ENCODE results near the gene GHR. TPM values are rescaled to one million over a fixed set of nuclear protein-coding genes. Genes with fewer than 3 reads are reported as not detected.
A peak's percentile ranks its signal among the peaks of the same experiment; 100 is the strongest.

GHR gene
- polyA plus RNA-seq, 3 donors = not detected

DNA sequence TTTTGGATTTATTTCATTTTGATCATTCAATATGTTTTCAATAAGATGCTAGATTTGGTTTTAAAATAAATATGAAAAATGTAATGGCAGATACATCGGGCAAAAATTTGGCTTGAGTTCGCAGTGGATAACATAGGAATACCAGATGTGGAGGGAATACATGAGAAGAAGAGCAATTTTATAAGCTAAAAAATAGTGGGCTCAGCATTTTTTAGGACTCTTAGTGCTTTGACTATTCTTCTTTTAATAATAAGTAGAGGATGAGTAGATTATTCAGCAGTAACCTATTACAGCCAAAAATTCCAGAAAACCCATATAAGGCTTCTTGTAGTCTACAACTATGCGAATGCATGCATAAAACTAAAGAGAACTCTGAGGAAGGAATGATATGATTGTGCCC is 22.8 kb upstream of the GHR start:
- H3K27ac ChIP-seq (ENCODE audit: low read depth in 1 of 2, low read length in 2 of 2) = no peak overlapping the region
- H3K4me1 ChIP-seq (ENCODE audit: control insufficient read depth in 1 of 2, insufficient read depth in 2 of 2, low read length in 2 of 2) = no peaks in the 10 kb centered on the region
- no peaks in the 10 kb centered on the region for H3K36me3 ChIP-seq (replicated peaks in 1 of 2; ENCODE audit: control insufficient read depth in 1 of 2, insufficient read depth in 2 of 2, low read length in 2 of 2)
- no peaks in the 10 kb centered on the region for H4K20me1 ChIP-seq (ENCODE audit: insufficient read depth, low read length)
- WGBS (ENCODE audit: insufficient coverage) = 83% methylated on average over 2 of the region's 3 CpGs
- peaks cover 0 to 1% (median 0%) of the 10 kb centered on the region in 3 donors for H3K27me3 Mint-ChIP-seq (ENCODE audit: low read depth in 3 of 3)
- H3K4me1 Mint-ChIP-seq = no peaks in the 10 kb centered on the region
- no peak for DNase-seq
- no peaks in the 10 kb centered on the region for H3K36me3 Mint-ChIP-seq
- H3K9me3 ChIP-seq (replicated peaks in 1 of 2; ENCODE audit: control insufficient read depth in 1 of 2, insufficient read depth in 1 of 2, low read length in 2 of 2) = peaks cover 6% of the 10 kb centered on the region in 2 donors
- H3K27ac Mint-ChIP-seq = no peak overlapping the region
- no peaks in the 10 kb centered on the region for H3K27me3 ChIP-seq (ENCODE audit: control insufficient read depth in 2 of 2, insufficient read depth in 2 of 2, low read length in 2 of 2)
- no peak overlapping the region for H3K4me3 ChIP-seq (replicated peaks in 1 of 3; ENCODE audit: low read depth in 2 of 3, low read length in 3 of 3)
- H2AFZ ChIP-seq (ENCODE audit: insufficient read depth, low read depth, low read length, poor library complexity, severe bottlenecking) = no peak overlapping the region
- no peak overlapping the region for H3K4me3 Mint-ChIP-seq
- no peak overlapping the region for H3K9ac ChIP-seq (ENCODE audit: insufficient read depth, low read length, poor library complexity, severe bottlenecking)
- H3K79me2 ChIP-seq (ENCODE audit: insufficient read depth, low read length) = no peaks in the 10 kb centered on the region
- TF ChIP-seq, protein P1, sequence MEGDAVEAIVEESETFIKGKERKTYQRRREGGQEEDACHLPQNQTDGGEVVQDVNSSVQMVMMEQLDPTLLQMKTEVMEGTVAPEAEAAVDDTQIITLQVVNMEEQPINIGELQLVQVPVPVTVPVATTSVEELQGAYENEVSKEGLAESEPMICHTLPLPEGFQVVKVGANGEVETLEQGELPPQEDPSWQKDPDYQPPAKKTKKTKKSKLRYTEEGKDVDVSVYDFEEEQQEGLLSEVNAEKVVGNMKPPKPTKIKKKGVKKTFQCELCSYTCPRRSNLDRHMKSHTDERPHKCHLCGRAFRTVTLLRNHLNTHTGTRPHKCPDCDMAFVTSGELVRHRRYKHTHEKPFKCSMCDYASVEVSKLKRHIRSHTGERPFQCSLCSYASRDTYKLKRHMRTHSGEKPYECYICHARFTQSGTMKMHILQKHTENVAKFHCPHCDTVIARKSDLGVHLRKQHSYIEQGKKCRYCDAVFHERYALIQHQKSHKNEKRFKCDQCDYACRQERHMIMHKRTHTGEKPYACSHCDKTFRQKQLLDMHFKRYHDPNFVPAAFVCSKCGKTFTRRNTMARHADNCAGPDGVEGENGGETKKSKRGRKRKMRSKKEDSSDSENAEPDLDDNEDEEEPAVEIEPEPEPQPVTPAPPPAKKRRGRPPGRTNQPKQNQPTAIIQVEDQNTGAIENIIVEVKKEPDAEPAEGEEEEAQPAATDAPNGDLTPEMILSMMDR (IDR thresholded peaks at IDR 0.05) = no peak
- intact Hi-C loops (cut with micrococcal nuclease) = no loop called here
- H3K9me3 Mint-ChIP-seq = peaks cover 0 to 9% (median 4%) of the 10 kb centered on the region in 7 donors
- H3K4me2 ChIP-seq (replicated peaks; ENCODE audit: extremely low read depth, low read length, poor library complexity, severe bottlenecking) = no peak overlapping the region

DNA sequence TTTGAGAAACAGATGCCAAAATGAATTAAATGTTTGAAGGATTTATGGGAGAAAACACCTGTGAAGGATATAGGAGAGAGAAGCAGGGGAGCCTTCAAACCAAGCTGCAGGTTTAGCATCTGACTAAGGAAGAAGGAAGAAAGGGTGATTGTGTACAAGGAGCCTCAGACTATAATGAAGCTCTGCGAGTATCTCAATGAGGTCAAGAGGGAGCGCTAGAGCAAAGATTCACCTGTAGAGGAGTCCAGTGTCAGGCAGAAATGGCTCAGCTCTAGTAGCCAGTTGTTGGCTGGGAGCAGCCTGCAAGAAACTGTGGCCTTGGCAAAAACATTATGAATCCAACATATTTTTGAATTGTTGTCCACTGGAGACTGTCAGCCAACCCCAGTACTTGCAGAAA is 20.0 kb upstream of the GHR start:
- TF ChIP-seq, protein P1 (IDR thresholded peaks at IDR 0.05) = no peak
- Histone ChIP-seq H3K4me2 (replicated peaks; ENCODE audit: extremely low read depth, low read length, poor library complexity, severe bottlenecking) (no peak overlapping the region), H3K36me3 (replicated peaks in 1 of 2; ENCODE audit: control insufficient read depth in 1 of 2, insufficient read depth in 2 of 2, low read length in 2 of 2) (no peaks in the 10 kb centered on the region), H3K27ac (ENCODE audit: low read depth in 1 of 2, low read length in 2 of 2) (no peak overlapping the region), H3K9me3 (replicated peaks in 1 of 2; ENCODE audit: control insufficient read depth in 1 of 2, insufficient read depth in 1 of 2, low read length in 2 of 2) (no peaks in the 10 kb centered on the region), H3K9ac (ENCODE audit: insufficient read depth, low read length, poor library complexity, severe bottlenecking) (no peak overlapping the region), H3K27me3 (ENCODE audit: control insufficient read depth in 2 of 2, insufficient read depth in 2 of 2, low read length in 2 of 2) (no peaks in the 10 kb centered on the region), H3K4me1 (ENCODE audit: control insufficient read depth in 1 of 2, insufficient read depth in 2 of 2, low read length in 2 of 2) (no peaks in the 10 kb centered on the region), H2AFZ (ENCODE audit: insufficient read depth, low read depth, low read length, poor library complexity, severe bottlenecking) (no peak overlapping the region), H3K4me3 (replicated peaks in 1 of 3; ENCODE audit: low read depth in 2 of 3, low read length in 3 of 3) (no peak overlapping the region), H3K79me2 (ENCODE audit: insufficient read depth, low read length) (no peaks in the 10 kb centered on the region), H4K20me1 (ENCODE audit: insufficient read depth, low read length) (no peaks in the 10 kb centered on the region)
- peaks cover 0 to 6% (median 0%) of the 10 kb centered on the region in 7 donors for H3K9me3 Mint-ChIP-seq
- WGBS (ENCODE audit: insufficient coverage) = 63% methylated on average over 2 of the region's 2 CpGs
- no peaks in the 10 kb centered on the region for H3K4me1 Mint-ChIP-seq
- H3K27ac Mint-ChIP-seq = peak overlapping the region in 1 of 7 donors; percentile 64
- no peak overlapping the region for H3K4me3 Mint-ChIP-seq
- H3K27me3 Mint-ChIP-seq (ENCODE audit: low read depth in 3 of 3) = peaks cover 0 to 1% (median 0%) of the 10 kb centered on the region in 3 donors
- no peaks in the 10 kb centered on the region for H3K36me3 Mint-ChIP-seq
- intact Hi-C loops (cut with micrococcal nuclease) = no loop called here
- no peak for DNase-seq
